Body of pancreas (tissue), 4 donors: Measurements from ENCODE around the gene PPDPF.

ENCODE experiments used
- CTCF ChIP-seq, 7 experiments: fragments of 450-650 bp in 4 of 7; fragments of 200-600 bp in 3 of 7; sonication (generic) in 3 of 7; IDR thresholded peaks; one replicate each; pipeline ENCODE4 v1.5.1; 2016 to 2019; ENCODE audit warnings: antibody characterized with exemption in 7 of 7
- POLR2A ChIP-seq, 3 donors: fragments of 450-650 bp; IDR thresholded peaks; one replicate each; pipeline ENCODE4 v1.6.1; 2016; ENCODE audit warnings: antibody characterized with exemption in 3 of 3, mild to moderate bottlenecking in 2 of 3

- TF ChIP-seq CTCF (IDR thresholded peaks at IDR 0.05) (no peak), POLR2A (IDR thresholded peaks at IDR 0.05) (no peak)
Observed at GRCh38 chr20:63508072-63508768, 12.3 kb upstream of the PPDPF start.
